Measurements from ENCODE around the gene PKN3.
"Not testable (repeated sequence)": the region's sequence is repeated elsewhere in the genome, so short reads cannot be mapped to it uniquely, and the experiment has no call there.

PKN3 gene

DNA sequence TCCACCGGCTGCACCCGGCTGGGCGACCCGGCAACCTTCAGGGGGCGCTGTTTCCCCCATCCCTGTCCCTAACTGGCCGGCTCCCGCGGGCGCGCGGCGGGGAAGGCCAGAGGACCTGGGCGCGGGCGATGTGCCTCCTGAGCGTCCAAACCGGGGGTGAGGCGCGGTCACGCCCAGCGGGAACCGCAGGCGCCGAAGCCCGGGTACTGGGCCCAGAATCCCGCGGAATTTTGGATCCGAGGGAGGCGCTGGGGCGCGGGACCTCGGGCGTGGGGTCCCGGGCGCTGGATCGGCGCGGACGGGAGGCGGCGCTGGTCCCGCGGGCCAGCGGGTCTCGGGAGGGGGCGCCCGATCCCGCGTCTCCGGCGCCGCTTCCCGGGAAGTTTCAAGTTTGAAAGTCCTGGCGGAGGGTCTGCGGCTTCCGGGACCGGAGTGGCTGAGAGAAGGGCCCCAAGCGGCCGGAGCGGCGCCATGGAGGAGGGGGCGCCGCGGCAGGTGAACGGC lies at the start of gene PKN3:
Gene PKN3, plus strand, starts transcription at position 59 of the 504 bp plus-strand sequence. Its CDS starts 413 bp downstream, at position 472.
- DNase-seq, result peak; percentile 95

DNA sequence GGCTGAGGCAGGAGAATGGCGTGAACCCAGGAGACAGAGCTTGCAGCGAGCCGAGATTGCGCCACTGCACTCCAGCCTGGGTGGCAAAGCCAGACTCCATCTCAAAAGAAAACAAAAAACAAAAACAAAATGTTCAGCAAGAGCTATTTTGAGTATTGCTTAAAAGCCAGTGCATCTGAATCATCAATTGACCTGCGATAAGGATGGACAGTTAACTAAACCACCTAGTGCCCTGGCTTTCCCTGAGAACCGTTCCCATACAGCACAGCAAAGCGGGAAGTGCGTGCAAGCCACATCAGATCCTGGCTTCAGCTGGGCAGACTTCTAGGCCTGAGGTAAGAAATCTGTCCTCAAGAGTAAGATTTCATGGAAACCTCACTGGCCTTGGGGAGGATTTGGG lies 48.4 kb upstream of the PKN3 start:
- DNase-seq, result no peak

DNA sequence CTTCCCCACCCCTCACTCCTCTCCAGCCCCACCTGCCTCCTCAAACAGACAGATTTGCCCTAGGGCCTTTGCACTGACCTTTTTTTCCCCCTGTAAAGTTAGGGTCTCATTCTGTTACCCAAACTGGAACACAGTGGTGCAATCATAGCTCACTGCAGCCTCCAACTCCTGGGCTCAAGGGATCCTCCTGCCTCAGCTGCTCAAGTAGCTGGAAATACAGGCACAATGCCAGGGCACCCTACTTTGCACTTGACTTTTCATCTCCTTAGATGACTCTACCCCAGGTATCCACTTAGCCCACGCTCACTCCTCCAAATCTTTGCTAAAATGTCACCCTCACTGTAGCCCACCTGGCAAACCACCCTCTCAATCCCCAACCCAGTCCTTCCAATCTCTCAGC lies 47.8 kb upstream of the PKN3 start:
- no peak for DNase-seq

DNA sequence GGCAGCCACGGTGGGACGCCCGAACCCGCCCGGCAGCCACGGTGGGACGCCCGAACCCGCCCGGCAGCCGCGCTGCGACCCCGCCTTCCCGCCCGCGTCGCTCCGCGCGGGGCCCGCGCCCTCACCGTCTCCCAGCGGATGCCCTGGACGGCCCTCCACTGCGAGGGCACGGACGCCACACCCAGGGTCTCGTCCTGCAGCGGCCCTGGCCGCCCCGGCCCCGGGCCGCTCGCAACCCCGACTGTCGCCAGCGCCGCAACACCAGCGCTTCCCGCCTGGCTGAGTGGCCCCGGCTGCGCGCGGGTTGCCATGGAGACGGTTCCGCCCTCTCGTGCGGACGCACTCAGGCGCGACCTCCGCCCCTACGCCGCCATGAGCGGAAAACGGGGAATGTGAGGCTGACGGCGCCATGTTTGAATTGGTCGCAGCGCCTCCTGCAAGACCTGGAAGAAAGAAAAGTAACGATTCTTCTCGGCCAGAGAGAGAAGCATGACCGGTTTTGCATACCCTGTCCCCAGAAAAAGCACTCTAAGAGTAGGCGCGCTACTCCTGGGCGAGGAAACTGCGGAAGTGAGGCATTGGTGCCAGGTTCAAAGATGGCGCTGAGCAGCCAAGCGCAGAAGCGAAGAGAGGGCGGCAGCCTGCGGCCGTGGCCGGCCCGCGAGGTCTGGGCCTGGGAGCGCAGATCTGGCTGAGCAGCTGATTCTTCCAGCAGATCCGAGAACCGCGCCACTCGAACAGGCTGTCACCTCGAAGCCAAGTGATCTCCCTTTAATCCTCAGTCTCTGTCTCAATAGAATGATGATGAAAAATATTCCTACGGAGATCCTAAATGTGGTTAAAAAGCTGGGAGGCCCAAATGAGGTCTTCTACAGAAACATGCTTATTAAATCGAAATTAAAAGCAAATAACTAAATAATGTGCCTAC lies 45.6 kb upstream of the PKN3 start, which contains the start of gene DYNC2I2:
Gene DYNC2I2, minus strand, starts transcription at position 432 of the 928 bp plus-strand sequence. Its CDS starts 121 bp downstream, at position 311.
- peak; percentile 98 for DNase-seq

DNA sequence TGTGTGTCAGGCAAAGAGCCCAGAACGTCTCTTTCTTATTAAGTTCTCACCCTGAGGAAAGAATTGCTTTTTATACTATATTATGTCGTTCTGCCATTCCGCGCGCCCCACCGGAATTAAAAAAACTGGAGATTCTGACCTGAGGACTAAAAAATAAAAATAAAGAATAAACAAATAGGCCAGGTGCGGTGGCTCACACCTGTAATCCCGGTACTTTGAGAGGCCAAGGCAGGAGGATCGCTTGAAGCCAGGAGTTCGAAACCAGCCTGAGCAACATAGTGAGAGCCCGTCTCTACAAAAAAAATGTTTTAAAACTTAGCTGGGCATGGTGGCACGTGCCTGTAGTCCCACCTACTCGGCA lies 45.0 kb upstream of the PKN3 start:
- DNase-seq, result peak; percentile 10

DNA sequence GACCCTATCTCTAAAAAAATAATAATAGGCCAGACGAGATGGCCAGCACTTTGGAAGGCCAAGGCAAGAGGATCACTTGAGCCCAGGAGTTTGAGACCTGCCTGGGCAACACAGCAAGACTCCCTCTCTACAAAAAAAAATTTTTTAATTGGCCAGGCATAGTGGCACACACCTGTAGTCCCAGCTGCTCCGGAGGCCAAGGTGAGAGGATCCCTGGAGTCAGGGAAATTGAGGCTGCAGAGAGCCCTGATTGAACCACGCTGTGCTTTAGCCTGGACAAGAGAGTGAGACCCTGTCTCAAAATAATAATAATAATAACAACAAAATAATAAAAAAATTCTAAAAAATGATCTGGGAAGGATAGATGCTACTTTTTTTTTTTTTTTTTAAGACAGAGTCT lies 44.5 kb upstream of the PKN3 start:
- no peak for DNase-seq

DNA sequence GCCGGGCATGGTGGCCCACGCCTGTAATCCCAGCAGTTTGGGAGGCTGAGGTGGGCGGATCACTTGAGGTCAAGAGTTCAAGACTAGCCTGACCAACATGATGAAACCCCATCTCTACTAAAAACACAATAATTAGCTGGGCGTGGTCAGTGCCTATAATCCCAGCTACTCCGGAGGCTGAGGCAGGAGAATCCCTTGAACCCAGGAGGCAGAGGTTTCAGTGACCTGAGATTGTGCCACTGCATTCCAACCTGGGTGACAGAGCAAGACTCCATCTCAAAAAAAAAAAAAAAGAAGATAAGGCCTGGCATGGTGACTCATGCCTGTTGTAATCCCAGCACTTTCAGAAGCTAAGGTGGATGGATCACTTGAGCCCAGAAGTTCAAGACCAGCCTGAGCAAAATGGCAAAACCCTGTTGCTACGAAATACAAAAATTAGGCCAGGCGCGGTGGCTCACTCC lies 35.8 kb upstream of the PKN3 start:
- not testable (repeated sequence) for DNase-seq

DNA sequence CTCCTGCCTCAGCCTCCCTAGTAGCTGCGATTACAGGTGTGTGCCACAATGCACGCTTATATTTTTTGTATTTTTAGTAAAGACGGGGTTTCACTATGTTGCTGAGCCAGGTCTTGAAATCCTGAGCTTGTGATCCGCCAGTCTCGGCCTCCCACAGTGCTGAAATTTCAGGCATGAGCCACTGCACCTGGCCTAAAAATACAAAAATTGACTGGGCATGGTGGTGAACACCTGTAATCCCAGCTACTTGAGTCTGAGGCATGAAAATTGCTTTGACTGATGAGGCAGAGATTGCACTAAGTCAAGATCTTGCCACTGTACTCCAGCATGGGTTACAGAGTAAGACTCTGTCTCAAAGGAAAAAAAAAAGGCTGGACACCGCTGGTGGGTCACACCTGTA lies 32.5 kb upstream of the PKN3 start:
- no peak for DNase-seq

DNA sequence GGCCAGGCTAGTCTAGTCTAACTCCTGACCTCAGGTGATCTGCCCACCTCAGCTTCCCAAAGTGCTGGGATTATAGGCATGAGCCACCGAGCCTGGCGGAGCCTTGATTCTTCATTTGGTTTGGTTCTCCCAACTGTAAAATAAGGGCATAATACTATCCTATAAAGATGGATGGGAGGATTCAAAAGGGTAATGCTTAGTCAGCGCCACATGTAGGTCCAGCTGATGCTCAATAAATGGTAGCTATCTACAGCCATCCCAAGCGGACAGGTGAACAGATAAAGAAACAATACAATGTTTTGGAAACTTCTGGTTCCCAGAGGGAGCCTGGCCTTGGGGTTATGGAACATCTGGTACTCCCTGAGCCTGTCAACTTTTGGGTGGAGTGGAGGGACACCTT lies 26.9 kb upstream of the PKN3 start:
- no peak for DNase-seq

DNA sequence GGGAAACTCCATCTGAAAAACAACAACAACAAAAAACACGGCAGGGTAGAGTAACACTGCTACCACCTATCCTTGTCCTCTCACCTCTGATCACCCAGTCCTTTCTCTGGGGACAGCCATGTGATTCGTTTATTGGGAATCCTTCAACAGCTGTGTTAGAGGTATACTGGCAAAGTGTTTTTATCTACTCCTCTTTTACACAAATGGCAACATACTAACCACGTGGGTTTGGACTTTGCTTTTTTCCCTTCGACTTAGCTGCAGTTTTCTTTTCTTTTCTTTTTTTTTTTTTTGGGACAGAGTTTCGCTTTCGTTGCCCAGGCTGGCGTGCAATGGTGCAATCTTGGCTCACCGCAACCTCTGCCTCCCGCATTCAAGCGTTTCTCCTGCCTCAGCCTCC lies 24.5 kb upstream of the PKN3 start:
- no peak for DNase-seq

DNA sequence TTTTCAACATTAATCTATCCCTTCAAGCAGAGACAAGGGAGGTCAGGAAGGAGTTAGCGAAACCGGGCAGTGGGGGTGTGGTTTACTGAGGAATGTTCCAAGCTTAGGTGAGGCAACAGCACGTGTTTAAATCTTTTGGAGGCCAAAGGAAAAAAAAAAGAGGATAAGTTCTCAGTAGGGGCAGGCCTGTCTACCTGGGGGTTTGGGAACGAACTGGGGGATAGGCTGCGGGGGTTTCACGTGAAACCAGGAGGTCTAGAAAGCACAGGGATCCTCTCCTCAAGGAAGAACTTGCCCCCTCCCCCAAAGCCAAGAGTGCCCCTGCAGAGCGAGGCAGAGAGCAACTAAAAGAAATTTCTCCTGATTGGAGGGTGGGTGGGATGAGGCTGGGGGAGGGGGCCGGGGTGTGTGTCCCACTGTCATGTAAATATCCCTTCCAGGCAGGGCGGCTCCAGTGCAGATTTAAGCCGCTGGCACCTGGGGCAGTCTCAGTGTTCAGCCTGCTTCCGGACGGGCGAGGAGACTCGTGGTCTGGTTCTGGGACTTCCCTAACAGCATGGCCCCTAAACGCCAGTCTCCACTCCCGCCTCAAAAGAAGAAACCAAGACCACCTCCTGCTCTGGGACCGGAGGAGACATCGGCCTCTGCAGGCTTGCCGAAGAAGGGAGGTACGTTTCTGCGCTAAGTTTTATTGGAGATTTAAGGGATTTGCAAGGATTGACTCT lies 18.8 kb upstream of the PKN3 start:
- DNase-seq, result peak; percentile 46 to 59

DNA sequence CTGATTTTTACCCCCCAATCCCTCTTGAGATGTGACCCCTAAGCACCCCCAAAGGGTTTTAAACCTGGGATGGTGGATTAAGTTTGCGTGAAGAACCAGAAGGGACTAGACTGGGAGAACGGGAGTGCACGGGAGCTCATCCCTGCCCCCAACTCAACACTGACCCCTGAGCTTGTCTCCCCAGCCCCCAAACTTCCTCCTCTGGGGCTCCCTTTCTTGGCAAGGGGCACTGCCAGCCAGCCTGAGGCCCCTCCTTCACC lies 18.3 kb upstream of the PKN3 start:
- peak in 1 of 2 experiments; percentile 25 for DNase-seq

DNA sequence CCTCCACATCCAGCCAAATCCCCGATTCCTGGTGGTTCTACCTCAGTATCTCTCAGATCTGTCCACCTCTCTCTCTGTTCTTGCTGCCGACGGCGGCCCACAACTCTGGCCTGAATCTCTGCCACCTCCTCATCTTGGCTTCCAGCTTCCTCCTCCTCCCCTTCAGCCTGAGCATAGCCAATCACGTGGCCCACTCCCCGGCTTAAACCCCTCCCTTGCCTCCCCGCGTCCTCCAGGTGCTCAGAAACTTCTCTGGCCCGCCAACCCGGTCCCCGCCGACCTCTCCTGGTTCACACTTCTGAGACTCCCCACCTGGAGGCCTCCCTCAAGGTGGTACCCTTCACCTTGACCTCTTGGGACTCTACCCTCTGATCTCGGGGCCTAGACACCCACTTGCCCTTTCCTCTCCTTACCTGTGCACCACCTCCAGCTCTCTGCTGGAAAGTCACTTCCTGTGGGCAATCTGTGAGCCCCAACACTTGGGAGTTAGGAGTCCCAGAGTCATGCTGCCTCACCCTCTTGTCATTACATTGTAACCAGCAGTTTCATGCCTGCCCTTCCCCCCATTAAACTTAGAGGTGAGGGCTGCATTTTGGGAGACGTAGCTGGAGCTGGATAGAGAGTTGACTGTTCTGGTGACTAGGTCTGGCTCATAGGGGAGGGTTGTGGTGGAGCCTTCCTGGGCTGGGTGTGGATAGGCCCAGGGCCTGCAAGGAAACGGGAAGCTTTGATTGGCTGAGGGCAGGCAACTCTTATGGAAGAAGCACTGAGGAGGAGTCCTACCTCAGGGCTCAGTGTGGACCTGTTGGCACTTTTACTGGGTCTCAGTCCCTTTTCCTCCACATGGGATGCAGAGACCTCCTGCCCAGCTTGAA lies 17.7 kb upstream of the PKN3 start:
- peak; percentile 80 to 86 for DNase-seq

DNA sequence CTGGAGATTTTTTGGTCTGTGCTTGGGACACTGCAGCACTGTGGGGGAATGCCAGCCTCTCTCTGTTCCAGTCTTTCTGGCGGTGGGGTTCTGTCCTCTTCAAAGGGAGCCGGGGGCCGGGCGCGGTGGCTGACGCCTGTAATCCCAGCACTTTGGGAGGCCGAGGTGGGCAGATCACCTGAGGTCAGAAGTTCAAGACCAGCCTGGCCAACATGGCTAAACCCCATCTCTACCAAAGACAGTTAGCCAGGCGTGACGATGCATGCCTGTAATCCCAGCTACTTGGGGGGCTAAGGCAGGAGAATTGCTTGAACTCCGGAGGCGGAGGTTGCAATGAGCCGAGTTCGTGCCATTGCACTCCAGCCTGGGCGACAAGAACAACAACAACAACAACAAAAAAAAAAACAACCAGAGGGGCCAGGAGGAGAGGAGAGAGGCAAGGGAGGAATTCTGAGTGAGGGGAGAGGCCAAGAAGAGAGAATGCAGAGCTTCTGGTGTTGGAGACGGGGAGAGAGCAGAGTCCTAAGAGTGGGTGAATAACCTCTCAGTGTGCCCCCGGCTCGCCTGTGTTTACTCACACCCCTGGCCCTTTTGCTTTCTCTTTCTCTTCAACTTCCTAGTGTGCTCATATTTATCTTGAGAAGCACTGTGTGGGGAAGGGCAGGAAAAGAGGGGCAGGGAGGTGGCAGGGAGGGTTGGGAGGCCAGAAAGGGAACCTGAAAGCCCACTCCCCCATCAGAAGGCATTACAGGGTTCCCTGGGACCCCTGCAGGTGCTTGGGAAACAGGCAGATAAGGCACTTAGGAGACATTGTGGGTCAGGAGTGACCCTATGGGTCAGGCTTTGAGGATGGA lies 16.4 kb upstream of the PKN3 start:
- peak; percentile 24 to 42 for DNase-seq

DNA sequence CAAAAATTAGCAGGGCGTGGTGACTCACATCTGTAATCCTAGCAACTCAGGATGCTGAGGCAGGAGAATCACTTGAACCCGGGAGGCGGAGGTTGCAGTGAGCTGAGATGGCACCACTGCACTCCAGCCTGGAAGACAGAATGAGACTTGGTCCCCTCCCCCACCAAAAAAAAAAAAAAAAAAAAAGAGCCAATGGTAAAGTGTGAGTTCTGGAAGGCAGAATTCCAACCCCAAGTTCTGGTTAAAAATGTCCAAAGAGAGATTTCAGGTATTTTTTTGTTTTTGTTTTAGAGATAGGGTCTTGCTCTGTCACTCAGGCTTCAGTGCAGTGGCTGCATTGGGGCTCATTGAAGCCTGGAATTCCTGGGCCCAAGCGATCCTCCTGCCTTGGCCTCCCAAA lies 14.8 kb upstream of the PKN3 start:
- DNase-seq, result no peak

DNA sequence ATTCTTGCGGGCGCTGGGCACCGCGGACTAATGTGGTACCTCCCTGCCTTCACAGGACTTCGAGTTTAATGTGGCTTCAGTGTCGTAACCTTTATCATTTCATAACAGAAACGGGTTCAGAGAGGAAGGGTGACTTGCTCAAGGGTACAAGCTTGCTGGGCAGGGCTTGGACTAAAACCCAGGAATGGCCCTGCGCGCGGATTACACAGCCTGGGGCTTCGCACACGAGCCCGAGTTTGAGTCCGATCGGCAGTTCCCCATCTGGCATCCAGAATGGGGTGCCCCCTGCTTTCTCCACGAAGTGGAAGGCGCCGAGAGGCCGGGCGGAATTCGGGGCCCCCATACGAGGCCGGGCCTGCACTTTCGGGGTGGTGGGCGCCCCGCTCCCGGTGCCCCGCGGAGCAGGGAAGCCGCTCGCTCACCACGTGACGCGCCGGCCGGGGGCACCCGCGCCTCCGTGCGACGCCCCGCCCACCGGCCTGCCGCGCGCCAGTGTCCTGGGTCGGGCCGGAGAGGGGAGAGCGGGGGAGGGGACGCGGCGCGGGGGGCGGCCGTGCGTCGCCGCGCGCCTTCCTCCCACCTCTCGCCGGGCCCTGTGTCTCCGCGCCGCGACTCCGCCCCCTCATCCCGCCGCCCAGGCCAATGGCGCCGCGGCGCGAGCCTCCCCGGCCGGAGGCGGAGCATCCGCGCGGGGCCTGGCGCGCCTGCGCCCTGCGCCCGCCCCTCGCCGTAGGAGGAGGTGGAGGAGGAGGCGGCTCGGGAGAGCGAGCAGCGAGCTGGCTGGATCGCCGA lies 13.6 kb upstream of the PKN3 start, which contains the start of gene SET:
Gene SET, plus strand, starts transcription at position 722 of the 792 bp plus-strand sequence. CDS start 361 bp downstream, outside the sequence.
- DNase-seq, result peak; percentile 94

DNA sequence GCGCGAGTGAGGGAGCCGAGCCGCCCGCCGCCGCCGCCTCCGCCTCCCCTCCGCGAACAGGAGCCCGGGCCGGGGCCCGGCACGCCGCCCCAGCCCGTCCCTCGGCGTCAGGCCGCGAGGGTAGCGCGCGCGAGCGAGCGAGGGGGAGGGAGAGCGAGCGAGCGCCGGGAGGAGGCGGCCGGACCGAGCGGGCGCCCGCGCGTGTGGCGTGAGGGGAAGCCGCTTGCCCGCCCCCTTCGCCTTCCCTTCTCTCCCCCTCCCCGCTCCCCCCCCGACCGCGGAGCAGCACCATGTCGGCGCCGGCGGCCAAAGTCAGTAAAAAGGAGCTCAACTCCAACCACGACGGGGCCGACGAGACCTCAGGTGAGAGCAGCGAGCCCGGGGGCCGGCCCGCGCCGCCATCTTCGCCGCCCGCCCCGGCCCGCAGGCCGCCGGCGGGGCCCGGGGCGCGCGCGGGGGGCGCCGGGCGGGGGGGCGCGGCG lies 13.0 kb upstream of the PKN3 start:
- DNase-seq, result peak; percentile 46 to 54

DNA sequence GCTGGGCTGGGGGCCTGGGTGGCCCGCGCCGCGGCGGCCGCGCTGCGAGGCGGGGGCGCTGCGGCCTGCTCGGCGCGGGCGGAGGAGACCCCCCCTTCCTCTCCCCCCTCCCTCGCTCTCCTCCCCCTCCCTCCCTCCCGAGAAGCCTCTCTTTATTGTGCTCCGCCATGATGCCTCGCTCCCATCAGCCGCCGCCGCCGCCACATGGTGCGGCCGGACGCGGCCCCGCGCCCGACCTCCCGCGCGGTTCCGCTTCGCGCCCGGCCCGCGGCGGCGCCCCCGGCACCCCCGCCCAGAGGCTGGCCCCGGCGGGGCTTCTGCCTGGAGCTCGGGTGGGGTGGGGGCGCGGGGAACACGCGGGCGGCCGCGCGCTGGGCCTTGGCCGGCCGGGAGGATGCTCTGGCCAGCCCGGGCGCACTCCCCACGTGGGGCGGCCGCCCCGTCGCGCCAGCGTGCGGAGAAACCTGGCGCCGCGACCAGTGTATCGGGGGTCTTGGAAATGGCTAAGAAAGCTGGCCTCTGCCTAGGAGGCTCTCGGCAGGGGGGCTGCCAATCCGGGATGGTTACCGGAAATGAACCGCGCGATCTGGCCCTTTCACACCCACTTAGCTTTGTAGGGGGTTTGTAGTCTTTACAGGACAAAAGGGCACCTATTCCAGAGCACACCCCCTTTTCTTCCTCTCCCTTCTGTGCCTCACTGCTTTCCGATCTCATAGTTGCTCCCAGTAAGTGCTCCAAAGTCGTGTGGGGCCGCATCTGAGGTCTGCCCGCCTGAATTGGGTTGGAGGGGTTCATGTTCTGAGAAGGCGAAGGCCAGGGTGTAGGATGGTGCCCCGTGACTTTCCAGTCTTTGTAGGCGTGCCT lies 12.3 kb upstream of the PKN3 start:
- DNase-seq, result peak; percentile 31 to 54

DNA sequence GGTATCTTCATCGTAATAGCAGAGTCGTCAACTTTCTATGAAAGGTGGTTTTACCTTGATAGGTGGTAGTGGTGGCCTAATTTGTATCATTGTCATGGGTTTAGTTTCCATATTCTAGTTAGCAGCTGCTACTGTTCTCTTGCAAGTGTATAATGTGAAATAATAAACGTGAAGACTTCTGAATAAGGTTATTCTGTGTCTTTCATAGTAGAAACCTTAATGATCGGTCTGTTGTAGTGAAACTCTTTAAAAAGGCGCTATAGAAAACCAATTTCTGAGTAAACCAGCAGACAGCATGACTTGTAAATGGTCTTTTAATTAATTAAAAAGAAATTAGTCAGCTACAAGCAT lies 11.6 kb upstream of the PKN3 start:
- no peak for DNase-seq

DNA sequence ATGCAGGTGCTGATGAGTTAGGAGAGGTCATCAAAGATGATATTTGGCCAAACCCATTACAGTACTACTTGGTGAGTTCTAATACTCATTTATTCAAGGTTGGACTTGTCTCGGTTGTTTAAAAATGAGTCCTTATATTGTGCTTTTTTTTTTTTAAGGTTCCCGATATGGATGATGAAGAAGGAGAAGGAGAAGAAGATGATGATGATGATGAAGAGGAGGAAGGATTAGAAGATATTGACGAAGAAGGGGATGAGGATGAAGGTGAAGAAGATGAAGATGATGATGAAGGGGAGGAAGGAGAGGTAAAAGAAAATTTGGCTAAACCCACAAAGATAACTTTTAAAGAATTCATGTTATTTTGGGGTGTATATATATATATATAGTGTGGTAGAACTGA lies 8.6 kb upstream of the PKN3 start:
- not testable (repeated sequence) for DNase-seq

All from activated CD4-positive, alpha-beta T cell treated with anti-CD3 and anti-CD28 coated beads, Interleukin-2, amount 50 U/mL, for 48 hours (primary cell).